ENCODE measurements around the gene SLC9A8. TPM values are rescaled to one million over a fixed set of nuclear protein-coding genes. Genes with fewer than 3 reads are reported as not detected.

SLC9A8 gene
- total RNA-seq, 1 donor from 2014 or later: 15.2 TPM

GRCh38 chr20:49872056-49872455 is 59.4 kb downstream of the SLC9A8 start:
- Mint-ChIP-seq H3K27me3 (no peaks in the 10 kb centered on the region), H3K4me3 (no peak overlapping the region), H3K4me1 (peaks cover 3% of the 10 kb centered on the region), H3K9me3 (no peaks in the 10 kb centered on the region), H3K27ac (no peak overlapping the region), H3K36me3 (ENCODE audit: low read depth) (peaks cover 41% of the 10 kb centered on the region)
- no peak for DNase-seq
- intact Hi-C loops (cut with micrococcal nuclease): no loop called here

GRCh38 chr20:49874696-49875095 is 62.1 kb downstream of the SLC9A8 start:
- Mint-ChIP-seq H3K4me1 (no peaks in the 10 kb centered on the region), H3K36me3 (ENCODE audit: low read depth) (peaks cover 37% of the 10 kb centered on the region), H3K9me3 (no peaks in the 10 kb centered on the region), H3K4me3 (no peak overlapping the region), H3K27me3 (no peaks in the 10 kb centered on the region), H3K27ac (no peak overlapping the region)
- DNase-seq: no peak
- intact Hi-C loops (cut with micrococcal nuclease): no loop called here

GRCh38 chr20:49877386-49877921 is 64.8 kb downstream of the SLC9A8 start:
- no peaks in the 10 kb centered on the region for H3K9me3 Mint-ChIP-seq

GRCh38 chr20:49878977-49879376 is 66.3 kb downstream of the SLC9A8 start:
- intact Hi-C loops (cut with micrococcal nuclease): no loop called here

More at GRCh38 chr20:49877386-49877921, 64.8 kb downstream of the SLC9A8 start:
- intact Hi-C loops (cut with micrococcal nuclease): no loop called here
- Mint-ChIP-seq H3K27ac (no peak overlapping the region), H3K4me1 (no peaks in the 10 kb centered on the region), H3K4me3 (no peak overlapping the region), H3K27me3 (no peaks in the 10 kb centered on the region), H3K36me3 (ENCODE audit: low read depth) (peaks cover 38% of the 10 kb centered on the region)
- no peak for DNase-seq

GRCh38 chr20:49880177-49880576 is 67.5 kb downstream of the SLC9A8 start:
- Mint-ChIP-seq H3K4me3 (no peak overlapping the region), H3K27me3 (no peaks in the 10 kb centered on the region), H3K27ac (no peak overlapping the region), H3K4me1 (no peaks in the 10 kb centered on the region), H3K9me3 (no peaks in the 10 kb centered on the region), H3K36me3 (ENCODE audit: low read depth) (peaks cover 38% of the 10 kb centered on the region)
- no peak for DNase-seq
- intact Hi-C loops (cut with micrococcal nuclease): no loop called here

More at GRCh38 chr20:49878977-49879376, 66.3 kb downstream of the SLC9A8 start:
- no peak overlapping the region for H3K4me3 Mint-ChIP-seq
- H3K27me3 Mint-ChIP-seq: no peaks in the 10 kb centered on the region
- no peak for DNase-seq
- H3K9me3 Mint-ChIP-seq: no peaks in the 10 kb centered on the region
- H3K4me1 Mint-ChIP-seq: no peaks in the 10 kb centered on the region
- H3K27ac Mint-ChIP-seq: no peak overlapping the region
- H3K36me3 Mint-ChIP-seq (ENCODE audit: low read depth): peaks cover 42% of the 10 kb centered on the region

- peaks cover 33% of the 10 kb centered on the region for H3K36me3 Mint-ChIP-seq (ENCODE audit: low read depth)
- no peaks in the 10 kb centered on the region for H3K9me3 Mint-ChIP-seq
These were observed 68.3 kb downstream of the SLC9A8 start for GRCh38 chr20:49880724-49881445.

GRCh38 chr20:49882171-49882970 is 69.7 kb downstream of the SLC9A8 start:
- Mint-ChIP-seq H3K27ac (peak overlapping the region; percentile 25), H3K36me3 (ENCODE audit: low read depth) (peaks cover 38% of the 10 kb centered on the region), H3K4me1 (no peaks in the 10 kb centered on the region), H3K9me3 (no peaks in the 10 kb centered on the region), H3K27me3 (no peaks in the 10 kb centered on the region), H3K4me3 (no peak overlapping the region)
- DNase-seq: no peak
- intact Hi-C loops (cut with micrococcal nuclease): no loop called here

More at GRCh38 chr20:49880724-49881445, 68.3 kb downstream of the SLC9A8 start:
- H3K4me1 Mint-ChIP-seq: no peaks in the 10 kb centered on the region
- H3K27me3 Mint-ChIP-seq: no peaks in the 10 kb centered on the region
- no peak overlapping the region for H3K4me3 Mint-ChIP-seq
- DNase-seq: no peak
- intact Hi-C loops (cut with micrococcal nuclease): no loop called here
- H3K27ac Mint-ChIP-seq: no peak overlapping the region

- Mint-ChIP-seq H3K9me3 (no peaks in the 10 kb centered on the region), H3K4me1 (peaks cover 4% of the 10 kb centered on the region), H3K36me3 (ENCODE audit: low read depth) (peaks cover 39% of the 10 kb centered on the region), H3K27ac (no peak overlapping the region), H3K4me3 (no peak overlapping the region), H3K27me3 (no peaks in the 10 kb centered on the region)
- no peak for DNase-seq
- intact Hi-C loops (cut with micrococcal nuclease): no loop called here
These were observed 70.7 kb downstream of the SLC9A8 start for GRCh38 chr20:49883246-49883802.

- H3K9me3 Mint-ChIP-seq: no peaks in the 10 kb centered on the region
- H3K36me3 Mint-ChIP-seq (ENCODE audit: low read depth): peaks cover 40% of the 10 kb centered on the region
- H3K4me3 Mint-ChIP-seq: no peak overlapping the region
- intact Hi-C loops (cut with micrococcal nuclease): no loop called here
- peaks cover 8% of the 10 kb centered on the region for H3K4me1 Mint-ChIP-seq
- H3K27me3 Mint-ChIP-seq: no peaks in the 10 kb centered on the region
- H3K27ac Mint-ChIP-seq: no peak overlapping the region
- DNase-seq: no peak
These were observed 73.1 kb downstream of the SLC9A8 start for GRCh38 chr20:49885558-49886332.

- no peak overlapping the region for H3K27ac Mint-ChIP-seq
- H3K27me3 Mint-ChIP-seq: no peaks in the 10 kb centered on the region
These were observed 74.1 kb downstream of the SLC9A8 start for GRCh38 chr20:49886571-49887213.

GRCh38 chr20:49887251-49888211 is 74.9 kb downstream of the SLC9A8 start:
- Mint-ChIP-seq H3K27me3 (no peaks in the 10 kb centered on the region), H3K4me3 (no peak overlapping the region), H3K36me3 (ENCODE audit: low read depth) (peaks cover 34% of the 10 kb centered on the region), H3K27ac (no peak overlapping the region), H3K4me1 (peaks cover 10% of the 10 kb centered on the region), H3K9me3 (no peaks in the 10 kb centered on the region)
- intact Hi-C loops (cut with micrococcal nuclease): loop anchor here (2.0 kb wide), 1 partner anchor 277 kb away; no protein-coding TSS in a partner anchor
- no peak for DNase-seq

More at GRCh38 chr20:49886571-49887213, 74.1 kb downstream of the SLC9A8 start:
- Mint-ChIP-seq H3K9me3 (no peaks in the 10 kb centered on the region), H3K4me1 (peaks cover 8% of the 10 kb centered on the region), H3K4me3 (no peak overlapping the region), H3K36me3 (ENCODE audit: low read depth) (peaks cover 36% of the 10 kb centered on the region)
- intact Hi-C loops (cut with micrococcal nuclease): no loop called here
- DNase-seq: no peak
